GM23248 (cell line): ENCODE data around the gene RNF128.

Source experiments
- EZH2 ChIP-seq: fragments of 200-600 bp; sonication (generic); IDR thresholded peaks from 2 replicates; pipeline ENCODE4 v1.6.1; 2018; ENCODE audit warnings: antibody characterized with exemption, mild to moderate bottlenecking; ENCODE audit not compliant: insufficient read depth, poor library complexity, severe bottlenecking
- EZH2phosphoT487 ChIP-seq: fragments of 200-600 bp; sonication (generic); IDR thresholded peaks from 2 replicates; pipeline ENCODE4 v1.6.1; 2018; ENCODE audit warnings: antibody characterized with exemption, moderate library complexity, mild to moderate bottlenecking, low read depth; ENCODE audit not compliant: insufficient read depth

DNA sequence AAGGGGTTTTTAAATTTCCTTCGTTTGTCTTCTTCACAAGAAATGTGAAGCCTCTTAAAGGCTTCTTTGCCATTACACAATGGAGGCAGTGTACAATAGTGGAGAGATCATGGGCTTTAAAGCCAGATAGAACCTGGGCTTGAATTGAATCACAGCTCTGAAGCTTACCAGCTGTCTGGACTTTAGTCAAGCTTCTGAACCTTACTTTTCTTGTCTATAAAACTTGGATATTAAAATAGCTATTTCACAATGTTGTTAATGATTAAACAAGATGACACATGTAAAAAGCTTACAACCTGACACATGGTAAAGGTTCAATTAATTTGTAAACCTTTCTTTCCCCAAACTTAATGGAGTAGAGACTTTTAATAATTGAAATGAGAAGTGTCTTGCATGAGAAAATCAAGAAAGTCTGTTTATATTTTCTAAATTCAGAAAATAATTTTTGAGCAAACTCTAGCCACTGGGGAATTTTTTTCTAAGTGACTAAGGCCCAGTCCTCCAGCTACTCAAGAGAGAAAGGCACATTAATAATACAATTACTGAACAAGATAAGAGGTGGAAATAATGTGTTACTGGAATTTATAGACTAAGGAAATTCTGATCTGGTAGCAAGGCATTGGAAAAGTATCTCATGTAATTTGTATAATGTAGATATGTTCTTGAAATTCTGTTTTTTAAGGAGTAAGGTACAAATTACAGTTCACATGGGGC is 54.3 kb downstream of the RNF128 start:
- TF ChIP-seq EZH2 (no peak), EZH2phosphoT487 (no peak)
